Activated T-cell treated with anti-CD3 and anti-CD28 coated beads for 1 hour (primary cell): ENCODE results near the gene MFAP4.
"Not testable (repeated sequence)": the region's sequence is repeated elsewhere in the genome, so short reads cannot be mapped to it uniquely, and the experiment has no call there.

Source experiments
- DNase-seq: peaks from one replicate; pipeline ENCODE4 v3.0.0-alpha.2; 2020; ENCODE audit warnings: low read depth

The MFAP4 gene

GRCh38 chr17:19370493-19370960 lies 16.5 kb downstream of the MFAP4 start:
- DNase-seq: no peak

- no peak for DNase-seq
Observed at GRCh38 chr17:19369846-19370492, 17.0 kb downstream of the MFAP4 start.

- DNase-seq: no peak
Observed at GRCh38 chr17:19369107-19369778, 17.7 kb downstream of the MFAP4 start.

GRCh38 chr17:19368229-19368628 lies 18.8 kb downstream of the MFAP4 start:
- no peak for DNase-seq

- DNase-seq: no peak
Observed at GRCh38 chr17:19366637-19366972, 20.4 kb downstream of the MFAP4 start.

GRCh38 chr17:19365833-19366636 lies 21.0 kb downstream of the MFAP4 start:
- no peak for DNase-seq

GRCh38 chr17:19365499-19365817 lies 21.5 kb downstream of the MFAP4 start:
- no peak for DNase-seq

GRCh38 chr17:19364699-19365498 lies 22.1 kb downstream of the MFAP4 start:
- no peak for DNase-seq

GRCh38 chr17:19363460-19364035 lies 23.4 kb downstream of the MFAP4 start:
- no peak for DNase-seq

- no peak for DNase-seq
Observed at GRCh38 chr17:19363114-19363438, 23.9 kb downstream of the MFAP4 start.

- peak; percentile 89 for DNase-seq
Observed at GRCh38 chr17:19362277-19363113, 24.5 kb downstream of the MFAP4 start, which contains the start of gene B9D1. B9D1 (minus strand) TSS chr17:19362723; CDS start chr17:19362569, 154 bp downstream.

- DNase-seq: no peak
Observed at GRCh38 chr17:19361944-19362276, 25.1 kb downstream of the MFAP4 start.

GRCh38 chr17:19361326-19361725 lies 25.7 kb downstream of the MFAP4 start:
- no peak for DNase-seq

GRCh38 chr17:19360772-19361171 lies 26.2 kb downstream of the MFAP4 start:
- DNase-seq: no peak

- no peak for DNase-seq
Observed at GRCh38 chr17:19359856-19360255, 27.1 kb downstream of the MFAP4 start.

- DNase-seq: no peak
Observed at GRCh38 chr17:19359151-19359550, 27.8 kb downstream of the MFAP4 start.

- DNase-seq: no peak
Observed at GRCh38 chr17:19357761-19358160, 29.2 kb downstream of the MFAP4 start.

GRCh38 chr17:19357351-19357750 lies 29.6 kb downstream of the MFAP4 start:
- no peak for DNase-seq

GRCh38 chr17:19354748-19355147 lies 32.2 kb downstream of the MFAP4 start:
- DNase-seq: no peak

GRCh38 chr17:19353401-19353800 lies 33.6 kb downstream of the MFAP4 start:
- not testable (repeated sequence) for DNase-seq

GRCh38 chr17:19348806-19349205 lies 38.2 kb downstream of the MFAP4 start:
- no peak for DNase-seq
